PFSK-1 (cell line): Measurements from ENCODE around the gene ITIH5.

Source experiments
- FOXP2 ChIP-seq: optimal IDR thresholded peaks from 2 replicates; pipeline ENCODE3; 2011; ENCODE audit warnings: borderline replicate concordance, control low read depth, inconsistent platforms; ENCODE audit not compliant: insufficient read depth; ENCODE audit errors: extremely low read length, extremely low read depth
- POLR2AphosphoS5 ChIP-seq: IDR thresholded peaks from 2 replicates; pipeline ENCODE4 v1.6.1; 2012; ENCODE audit warnings: low read depth, mild to moderate bottlenecking, control low read depth, low read length, moderate library complexity
- REST ChIP-seq, 2 experiments: IDR thresholded peaks; 2 replicates each; pipeline versions ENCODE4 v1.6.1 to v1.8.0; 2011 to 2012; ENCODE audit warnings: low read depth in 2 of 2, low read length in 2 of 2, control low read depth in 1 of 2, inconsistent platforms in 1 of 2, mild to moderate bottlenecking in 1 of 2, moderate library complexity in 1 of 2; ENCODE audit not compliant: insufficient read depth in 1 of 2
- SIN3A ChIP-seq: IDR thresholded peaks from 2 replicates; pipeline ENCODE4 v1.6.1; 2012; ENCODE audit warnings: mild to moderate bottlenecking, low read length, moderate library complexity, borderline replicate concordance; ENCODE audit not compliant: insufficient read depth
- TAF1 ChIP-seq: IDR thresholded peaks from 2 replicates; pipeline ENCODE4 v1.6.1; 2012; ENCODE audit warnings: low read length, control low read depth, borderline replicate concordance; ENCODE audit not compliant: insufficient read depth

ITIH5 gene

GRCh38 chr10:7635408-7636125 lies 31.2 kb downstream of the ITIH5 start:
- TF ChIP-seq REST (IDR thresholded peaks at IDR 0.05; ENCODE audit: insufficient read depth in 1 of 2, low read depth in 2 of 2, low read length in 2 of 2) (no peak), SIN3A (no peak), FOXP2 (no peak)

GRCh38 chr10:7634142-7634894 lies 32.4 kb downstream of the ITIH5 start:
- TF ChIP-seq REST (IDR thresholded peaks at IDR 0.05; ENCODE audit: insufficient read depth in 1 of 2, low read depth in 2 of 2, low read length in 2 of 2) (no peak), POLR2AphosphoS5 (no peak), TAF1 (no peak), SIN3A (no peak), FOXP2 (no peak)

DNA sequence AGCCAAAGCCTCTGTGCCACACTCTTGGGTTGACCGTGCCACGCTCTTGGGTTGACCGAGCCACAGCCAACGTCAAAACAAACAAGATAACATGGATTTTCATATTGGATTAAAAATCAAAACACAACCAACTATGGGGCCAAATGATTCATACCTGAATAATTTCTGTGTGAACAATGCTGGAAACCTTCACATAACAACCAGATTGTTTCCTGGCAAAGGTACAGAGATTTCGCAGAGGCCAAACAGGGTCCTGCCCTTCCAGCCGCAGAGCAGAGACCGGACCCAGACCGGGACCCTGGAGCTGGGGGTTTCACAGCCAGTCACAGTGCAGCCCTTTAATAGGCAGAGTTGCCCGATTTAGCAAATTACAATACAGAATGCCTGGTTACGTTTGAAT lies 40.5 kb downstream of the ITIH5 start:
- TF ChIP-seq REST (IDR thresholded peaks at IDR 0.05; ENCODE audit: insufficient read depth in 1 of 2, low read depth in 2 of 2, low read length in 2 of 2) (no peak), TAF1 (no peak), FOXP2 (no peak), POLR2AphosphoS5 (no peak), SIN3A (no peak)

GRCh38 chr10:7625836-7626235 lies 40.9 kb downstream of the ITIH5 start:
- TF ChIP-seq SIN3A (no peak), TAF1 (no peak), REST (IDR thresholded peaks at IDR 0.05; ENCODE audit: insufficient read depth in 1 of 2, low read depth in 2 of 2, low read length in 2 of 2) (no peak), FOXP2 (no peak), POLR2AphosphoS5 (no peak)
